G401.6 (cell line): Measurements from ENCODE around the gene PGAM5.
"Not testable (repeated sequence)": the region's sequence is repeated elsewhere in the genome, so short reads cannot be mapped to it uniquely, and the experiment has no call there.

Experiments used
- FAIRE-seq: peaks from 2 replicates; lab custom pipeline; 2012; peaks lifted over from hg19 to GRCh38; lab: Jason Lieb, UNC

Gene PGAM5

GRCh38 chr12:132689227-132689626 lies 21.4 kb upstream of the PGAM5 start:
- no peak for FAIRE-seq

GRCh38 chr12:132690112-132690511 lies 20.5 kb upstream of the PGAM5 start:
- no peak for FAIRE-seq

DNA sequence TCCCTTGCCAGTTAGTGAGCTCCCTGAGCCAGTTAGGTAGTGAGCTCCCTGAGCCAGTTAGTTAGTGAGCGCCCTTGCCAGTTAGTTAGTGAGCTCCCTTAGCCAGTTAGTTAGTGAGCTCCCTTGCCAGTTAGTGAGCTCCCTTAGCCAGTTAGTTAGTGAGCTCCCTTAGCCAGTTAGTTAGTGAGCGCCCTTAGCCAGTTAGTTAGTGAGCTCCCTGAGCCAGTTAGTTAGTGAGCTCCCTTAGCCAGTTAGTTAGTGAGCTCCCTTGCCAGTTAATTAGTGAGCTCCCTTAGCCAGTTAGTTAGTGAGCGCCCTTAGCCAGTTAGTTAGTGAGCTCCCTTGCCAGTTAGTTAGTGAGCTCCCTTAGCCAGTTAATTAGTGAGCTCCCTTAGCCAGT lies 18.6 kb upstream of the PGAM5 start:
- not testable (repeated sequence) for FAIRE-seq

DNA sequence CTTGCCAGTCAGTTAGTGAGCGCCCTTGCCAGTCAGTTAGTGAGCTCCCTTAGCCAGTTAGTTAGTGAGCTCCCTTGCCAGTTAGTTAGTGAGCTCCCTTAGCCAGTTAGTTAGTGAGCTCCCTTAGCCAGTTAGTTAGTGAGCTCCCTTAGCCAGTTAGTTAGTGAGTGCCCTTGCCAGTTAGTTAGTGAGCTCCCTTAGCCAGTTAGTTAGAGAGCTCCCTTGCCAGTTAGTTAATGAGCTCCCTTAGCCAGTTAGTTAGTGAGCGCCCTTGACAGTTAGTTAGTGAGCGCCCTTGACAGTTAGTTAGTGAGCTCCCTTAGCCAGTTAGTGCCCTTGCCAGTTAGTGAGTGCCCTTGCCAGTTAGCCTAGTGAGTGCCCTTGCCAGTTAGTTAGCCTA lies 15.8 kb upstream of the PGAM5 start:
- not testable (repeated sequence) for FAIRE-seq

DNA sequence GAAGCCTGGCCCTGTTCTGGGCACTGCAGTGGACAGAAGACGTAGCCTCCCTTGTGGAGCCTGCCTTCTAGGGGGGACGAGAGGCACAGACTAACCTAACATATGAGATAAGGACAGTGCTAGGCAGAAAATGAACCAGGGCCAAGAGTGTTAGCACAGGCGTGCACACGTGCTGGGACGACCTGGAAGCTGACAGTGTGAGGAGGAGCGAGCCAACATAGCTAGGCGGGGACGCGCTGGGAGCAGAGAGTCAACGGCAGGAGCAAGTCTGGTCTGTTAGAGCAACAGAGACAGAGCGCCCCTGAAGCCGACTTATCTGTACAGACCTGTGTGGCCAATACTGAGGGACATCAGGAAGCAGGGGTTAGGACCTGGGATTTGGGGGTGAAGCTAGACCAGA lies 15.2 kb upstream of the PGAM5 start:
- FAIRE-seq = no peak

- FAIRE-seq = no peak
Observed at GRCh38 chr12:132698341-132698740, 12.3 kb upstream of the PGAM5 start.

- no peak for FAIRE-seq
Observed at GRCh38 chr12:132700212-132700822, 10.3 kb upstream of the PGAM5 start.

DNA sequence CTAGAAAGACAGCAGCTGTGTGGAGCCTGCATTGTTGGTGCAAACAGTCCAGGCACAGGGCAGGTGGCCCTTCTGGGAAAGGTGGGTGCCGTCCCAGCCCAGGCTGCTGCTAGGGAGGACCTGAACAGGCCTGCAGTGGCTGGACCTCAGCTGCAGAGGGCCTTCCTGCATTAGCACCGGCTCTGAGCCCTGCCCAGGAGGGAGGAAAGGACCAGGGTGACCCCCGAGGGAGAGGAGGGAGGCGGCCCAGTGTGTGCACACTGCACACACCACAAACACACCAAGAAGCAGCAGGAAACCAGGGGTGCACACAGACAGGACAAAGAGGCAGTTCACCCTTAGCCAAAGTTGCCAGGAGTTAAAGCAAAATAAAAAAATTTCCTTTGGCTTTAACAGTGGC lies 8.0 kb upstream of the PGAM5 start:
- FAIRE-seq = no peak

DNA sequence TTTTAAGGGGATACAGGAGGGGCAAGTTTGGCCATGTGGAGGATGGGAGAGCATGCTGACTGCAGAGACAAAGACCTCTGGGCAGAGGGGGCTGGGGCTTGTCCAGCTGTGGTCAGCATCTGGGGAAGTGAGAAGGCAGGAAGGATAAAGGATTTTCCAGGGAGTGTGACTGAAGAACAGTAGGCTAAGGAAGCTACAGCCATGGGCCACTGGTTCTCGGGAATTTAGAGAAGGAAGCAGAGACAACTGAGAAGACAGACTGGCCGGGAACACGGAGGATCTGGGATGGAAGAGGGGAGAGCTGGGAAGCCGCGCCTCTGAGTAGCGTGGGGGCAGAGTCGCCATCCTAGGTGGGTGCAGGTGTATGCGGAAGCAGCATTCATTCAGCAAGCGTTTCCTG lies 7.0 kb upstream of the PGAM5 start:
- no peak for FAIRE-seq

DNA sequence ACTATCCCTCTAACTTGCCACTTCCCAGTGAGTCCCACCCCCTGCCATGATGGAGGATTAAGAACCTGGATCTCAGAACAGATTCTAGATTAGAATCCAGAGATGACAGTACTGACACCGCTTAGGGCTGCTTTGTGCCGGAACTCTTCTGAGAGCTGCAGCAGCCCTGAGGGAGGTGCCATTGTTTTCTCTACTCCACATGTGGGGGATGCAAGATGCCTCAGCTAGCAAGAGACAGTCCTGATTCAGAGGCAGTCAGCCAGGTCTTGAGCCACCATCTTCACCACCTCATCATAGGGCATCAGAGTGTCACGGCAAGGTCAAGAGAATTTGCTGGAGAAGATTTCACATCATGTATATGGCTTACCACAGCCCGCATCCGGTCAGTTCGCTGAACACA lies 3.4 kb upstream of the PGAM5 start:
- FAIRE-seq = no peak

- FAIRE-seq = no peak
Observed at GRCh38 chr12:132708150-132708549, 2.5 kb upstream of the PGAM5 start.

DNA sequence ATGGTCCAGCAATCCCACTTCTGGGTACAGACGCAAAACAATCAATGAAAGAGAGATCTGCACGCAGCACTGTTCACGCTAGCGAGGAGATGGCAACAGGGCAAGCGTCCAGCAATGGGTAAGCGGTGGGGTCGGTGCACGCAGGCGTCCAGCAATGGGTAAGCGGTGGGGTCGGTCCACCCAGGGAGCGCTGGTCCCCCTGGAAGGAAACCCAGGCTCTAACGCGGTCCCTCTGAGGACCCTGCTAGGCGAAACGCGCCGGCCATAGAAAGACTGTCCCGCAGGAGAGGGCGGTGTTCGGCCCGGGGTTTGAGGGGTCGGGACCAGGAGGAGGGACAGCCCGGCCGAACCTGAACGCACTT lies 618 bp upstream of the PGAM5 start:
- FAIRE-seq = no peak

GRCh38 chr12:132711080-132711843 lies 620 bp downstream of the PGAM5 start:
- no peak for FAIRE-seq

DNA sequence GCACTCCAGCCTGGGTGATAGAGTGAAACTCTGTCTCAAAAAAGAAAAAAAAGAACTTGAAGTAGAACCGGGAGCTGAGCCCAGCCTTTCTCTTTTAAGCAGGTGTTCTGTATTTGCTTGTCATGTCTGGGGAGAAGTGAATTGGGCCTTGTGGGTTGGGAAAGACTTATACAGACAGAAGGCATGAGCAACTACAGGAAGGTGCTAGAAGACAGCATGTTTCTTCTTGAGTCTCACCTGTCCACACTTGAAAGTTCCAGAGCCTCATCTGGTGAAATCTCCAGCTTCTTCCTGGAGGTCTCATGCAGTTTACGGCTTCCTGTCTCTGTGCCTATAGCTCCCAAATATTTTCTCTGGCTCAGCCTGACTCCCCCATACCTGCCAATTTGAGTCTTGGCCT lies 2.5 kb downstream of the PGAM5 start:
- FAIRE-seq = no peak

- FAIRE-seq = no peak
Observed at GRCh38 chr12:132715874-132716273, 5.2 kb downstream of the PGAM5 start.

DNA sequence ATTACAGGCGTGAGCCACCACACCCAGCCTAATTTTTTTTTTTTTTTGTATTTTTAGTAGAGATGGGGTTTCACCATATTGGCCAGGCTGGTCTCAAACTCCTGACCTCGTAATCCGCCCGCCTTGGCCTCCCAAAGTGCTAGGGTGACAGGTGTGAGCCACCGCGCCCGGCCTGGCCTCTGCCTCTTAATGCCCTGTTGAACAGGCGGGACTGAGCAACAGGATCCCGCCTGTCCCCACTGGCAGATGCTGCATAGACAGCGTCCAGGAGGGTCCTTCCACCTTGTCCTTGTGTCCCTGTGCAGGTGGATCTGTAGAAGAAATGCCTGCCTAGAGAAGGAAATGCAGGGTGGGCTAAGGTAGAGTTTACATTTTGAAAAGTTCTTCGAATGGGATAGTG lies 5.7 kb downstream of the PGAM5 start:
- no peak for FAIRE-seq

DNA sequence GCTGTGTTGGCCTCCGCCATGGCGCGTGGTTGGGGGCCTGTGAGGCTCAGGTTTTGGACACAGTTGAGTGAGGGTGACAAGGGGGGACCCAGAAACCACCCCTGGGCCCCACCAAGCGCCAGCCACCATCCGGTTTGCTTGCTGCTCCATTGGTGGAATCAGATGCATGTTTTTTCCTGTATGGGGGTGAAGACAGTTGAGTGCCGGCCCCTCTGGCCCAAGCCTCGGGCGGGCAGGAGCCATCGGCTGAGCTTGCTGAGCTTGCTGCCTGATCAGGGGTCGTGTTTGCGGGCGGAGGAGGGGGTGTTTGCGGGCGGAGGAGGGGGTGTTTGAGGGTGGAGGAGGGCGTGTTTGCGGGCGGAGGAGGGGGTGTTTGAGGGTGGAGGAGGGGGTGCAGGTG lies 6.4 kb downstream of the PGAM5 start:
- no peak for FAIRE-seq

DNA sequence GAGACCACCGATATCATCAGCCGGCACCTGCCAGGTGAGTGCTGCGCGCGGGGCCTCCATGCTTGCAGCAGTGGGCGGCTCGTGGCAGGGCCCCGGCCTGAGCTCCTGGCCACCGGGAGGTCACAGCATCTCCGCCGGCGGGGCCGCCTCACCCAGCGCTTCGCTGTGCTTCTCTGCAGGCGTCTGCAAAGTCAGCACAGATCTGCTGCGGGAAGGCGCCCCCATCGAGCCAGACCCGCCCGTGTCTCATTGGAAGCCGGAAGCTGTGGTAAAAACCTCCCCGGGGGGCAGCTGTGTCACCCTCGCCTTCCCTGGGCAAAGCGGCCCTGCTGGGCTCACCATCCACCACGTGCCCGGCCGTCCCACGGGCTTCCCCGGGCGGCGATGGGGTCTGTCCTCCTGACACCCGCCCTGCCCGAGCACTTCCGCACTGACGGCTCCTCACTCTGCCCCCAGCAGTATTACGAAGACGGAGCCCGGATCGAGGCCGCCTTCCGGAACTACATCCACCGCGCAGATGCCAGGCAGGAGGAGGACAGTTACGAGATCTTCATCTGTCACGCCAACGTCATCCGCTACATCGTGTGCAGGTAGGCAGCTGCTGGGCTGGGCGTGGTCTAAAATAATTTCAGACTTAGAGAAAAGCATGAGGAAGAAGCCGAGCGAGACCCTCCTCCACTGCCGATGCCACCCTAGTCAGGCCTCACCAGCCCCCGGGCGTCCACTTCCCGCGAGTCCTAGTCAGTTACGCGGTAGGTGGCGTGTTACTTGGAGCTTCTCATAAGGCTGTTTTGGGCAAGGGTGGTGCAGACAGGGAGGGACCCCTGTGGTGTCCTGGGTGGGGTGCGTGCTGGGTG lies 7.1 kb downstream of the PGAM5 start:
- FAIRE-seq = no peak

DNA sequence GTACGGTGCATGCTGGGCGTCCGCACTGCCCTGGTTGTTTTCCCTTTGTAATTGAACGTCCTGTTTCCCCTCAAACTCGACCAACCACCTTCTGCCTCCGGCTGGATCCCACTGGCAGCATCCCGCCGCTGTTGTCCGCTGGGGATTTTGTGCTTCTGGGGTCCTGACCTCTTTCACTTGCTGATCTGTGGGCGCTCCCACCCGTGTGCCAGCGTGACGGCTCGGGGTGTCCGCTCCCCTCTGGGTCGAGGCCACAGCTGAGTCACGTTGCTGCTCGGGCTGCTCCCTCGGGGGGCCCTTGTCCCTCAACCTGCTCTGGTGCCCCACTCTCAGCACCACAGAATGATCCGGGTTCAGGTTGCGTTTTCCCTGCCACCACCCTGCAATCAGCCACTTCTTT lies 8.0 kb downstream of the PGAM5 start:
- FAIRE-seq = no peak

DNA sequence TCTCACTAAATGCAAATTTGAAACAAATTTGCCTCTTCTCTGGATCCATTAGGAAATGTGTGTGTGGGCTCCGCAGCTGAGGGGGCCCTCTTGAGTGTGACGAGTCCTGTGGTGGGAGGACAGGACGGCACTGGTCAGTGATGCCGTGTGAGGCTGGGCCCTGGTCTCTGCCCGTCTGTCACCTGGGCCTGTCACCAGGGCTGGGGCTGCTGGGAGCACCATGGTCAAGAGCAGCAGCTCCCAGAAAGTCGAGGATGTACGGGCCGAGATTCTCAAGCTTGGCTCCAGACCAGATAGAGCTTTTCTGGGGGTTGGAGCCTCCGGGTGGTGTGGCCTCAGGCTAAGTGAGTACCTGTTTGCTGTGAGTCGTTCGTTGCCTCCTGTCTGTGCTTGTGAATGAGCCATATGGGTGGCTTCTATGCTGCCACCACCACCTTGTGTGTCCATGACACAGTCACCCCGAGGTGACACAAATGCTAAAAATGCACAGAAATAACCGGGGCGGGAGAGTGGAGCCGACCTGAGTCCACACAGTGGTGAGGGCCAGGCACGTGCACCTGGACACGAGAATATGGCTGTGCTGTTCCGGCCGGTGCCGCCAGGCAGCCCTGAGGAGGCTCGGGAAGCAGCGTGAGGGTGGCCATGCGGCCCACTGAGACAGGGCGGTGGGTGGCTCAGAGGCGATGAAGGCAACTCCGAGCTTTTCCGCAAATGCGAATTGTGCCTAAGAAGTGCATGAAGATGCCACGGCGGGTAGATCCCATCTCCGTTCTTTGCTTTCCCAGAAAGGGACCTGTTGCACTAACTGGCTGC lies 8.7 kb downstream of the PGAM5 start:
- FAIRE-seq = no peak

DNA sequence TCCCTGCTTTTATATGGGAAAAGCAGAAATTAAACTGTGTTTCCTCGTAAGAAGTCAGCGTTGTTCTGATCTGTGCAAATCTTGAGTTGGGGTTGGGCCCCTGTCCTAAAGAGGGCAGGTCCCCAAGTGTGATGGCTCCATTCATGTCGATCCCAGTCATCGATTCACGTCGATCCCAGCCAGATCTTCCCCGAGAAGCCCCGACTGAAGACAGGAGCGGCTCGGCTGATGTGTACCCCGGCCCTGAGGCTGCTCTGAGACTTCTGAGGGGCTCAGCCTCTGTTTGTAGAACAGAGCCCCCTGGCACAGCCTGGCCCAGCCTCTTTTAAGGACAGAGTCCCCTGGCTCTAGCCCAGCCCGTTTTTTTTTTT lies 9.3 kb downstream of the PGAM5 start:
- no peak for FAIRE-seq

GRCh38 chr12:132720606-132721345 lies 10.1 kb downstream of the PGAM5 start:
- no peak for FAIRE-seq
